ENCODE measurements around the gene SMIM14. TPM values are rescaled to one million over a fixed set of nuclear protein-coding genes. Genes with fewer than 3 reads are reported as not detected.
"Not testable (repeated sequence)": the region's sequence is repeated elsewhere in the genome, so short reads cannot be mapped to it uniquely, and the experiment has no call there.

Gene SMIM14
- total RNA-seq, 1 experiment from 2014 or later = 30.3 TPM

GRCh38 chr4:39522068-39522467, 116.6 kb downstream of the SMIM14 start:
- H3K27me3 ChIP-seq (ENCODE audit: control insufficient read depth, insufficient read depth, low read length) = no peaks in the 10 kb centered on the region
- H3K4me3 ChIP-seq (ENCODE audit: insufficient read depth, low read depth, low read length) = no peak overlapping the region
- no peak for DNase-seq

GRCh38 chr4:39521253-39521919, 117.3 kb downstream of the SMIM14 start:
- Histone ChIP-seq H3K36me3 (replicated peaks; ENCODE audit: control insufficient read depth, insufficient read depth, low read length) (peaks cover 2% of the 10 kb centered on the region), H3K4me3 (ENCODE audit: insufficient read depth, low read depth, low read length) (no peak overlapping the region), H3K27me3 (ENCODE audit: control insufficient read depth, insufficient read depth, low read length) (no peaks in the 10 kb centered on the region)
- no peak for DNase-seq

More at GRCh38 chr4:39522068-39522467, 116.6 kb downstream of the SMIM14 start:
- peaks cover 2% of the 10 kb centered on the region for H3K36me3 ChIP-seq (replicated peaks; ENCODE audit: control insufficient read depth, insufficient read depth, low read length)

GRCh38 chr4:39518484-39518883, 120.2 kb downstream of the SMIM14 start:
- Histone ChIP-seq H3K4me3 (ENCODE audit: insufficient read depth, low read depth, low read length) (no peak overlapping the region), H3K27me3 (ENCODE audit: control insufficient read depth, insufficient read depth, low read length) (no peaks in the 10 kb centered on the region), H3K36me3 (replicated peaks; ENCODE audit: control insufficient read depth, insufficient read depth, low read length) (peaks cover 2% of the 10 kb centered on the region)
- no peak for DNase-seq

DNA sequence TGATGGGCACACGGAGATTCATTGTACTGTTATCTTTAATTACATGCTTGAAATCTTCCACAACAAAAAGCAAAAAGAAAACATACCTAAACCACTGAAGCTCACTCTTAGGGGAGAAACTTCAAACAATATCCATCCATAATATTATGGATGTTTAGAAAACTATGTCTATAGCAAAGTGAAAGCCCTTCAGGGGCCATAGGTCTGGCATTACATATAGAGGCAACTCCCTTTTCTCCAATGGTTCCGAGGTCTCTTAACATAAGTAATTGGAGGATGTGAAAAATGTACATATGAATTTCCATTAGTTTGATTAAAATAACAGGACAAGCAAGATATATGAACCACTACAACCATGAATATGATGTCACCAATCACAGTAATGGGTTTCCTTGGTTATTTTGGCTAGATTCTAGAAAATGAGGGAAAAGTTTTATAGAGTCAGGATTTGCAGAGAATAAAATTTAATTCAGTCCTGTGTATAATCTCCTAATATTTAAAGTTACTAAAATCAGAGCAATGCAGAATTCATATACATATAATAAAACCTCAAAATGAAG, 122.2 kb downstream of the SMIM14 start:
- no peak for DNase-seq
- Histone ChIP-seq H3K36me3 (replicated peaks; ENCODE audit: control insufficient read depth, insufficient read depth, low read length) (peaks cover 4% of the 10 kb centered on the region), H3K27me3 (ENCODE audit: control insufficient read depth, insufficient read depth, low read length) (no peaks in the 10 kb centered on the region), H3K4me3 (ENCODE audit: insufficient read depth, low read depth, low read length) (no peak overlapping the region)

DNA sequence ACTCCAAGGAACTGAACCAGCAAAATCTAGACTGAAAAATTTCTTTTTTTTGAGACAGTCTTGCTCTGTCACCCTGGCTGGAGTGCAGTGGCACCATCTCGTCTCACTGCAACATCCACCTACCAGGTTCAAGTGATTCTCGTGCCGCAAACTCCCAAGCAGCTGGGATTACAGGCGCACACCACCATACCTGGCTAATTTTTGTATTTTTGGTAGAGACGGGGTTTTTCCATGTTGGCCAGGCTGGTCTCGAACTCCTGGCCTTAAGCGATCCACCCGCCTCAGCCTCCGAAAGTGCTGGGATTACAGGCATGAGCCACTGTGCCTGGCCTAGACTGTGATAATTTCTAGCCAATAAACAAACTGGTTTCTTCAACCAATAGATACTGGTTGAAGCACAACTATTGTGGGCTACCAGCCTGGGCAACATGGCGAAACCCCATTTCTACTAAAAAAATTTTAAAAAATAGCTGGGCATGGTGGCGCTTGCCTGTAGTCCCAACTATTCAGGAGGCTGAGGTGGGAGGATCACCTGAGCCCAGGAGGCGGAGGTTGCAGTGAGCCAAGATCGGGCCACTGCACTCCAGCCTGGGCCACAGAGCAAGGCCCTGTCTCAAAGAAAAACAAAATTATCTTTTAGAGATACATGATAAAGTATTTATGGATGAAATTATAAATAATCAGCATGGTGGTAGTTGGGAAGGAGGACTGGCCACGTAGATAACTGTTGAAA, 122.8 kb downstream of the SMIM14 start:
- not testable (repeated sequence) for DNase-seq; H3K4me3 ChIP-seq (ENCODE audit: insufficient read depth, low read depth, low read length); H3K36me3 ChIP-seq (replicated peaks; ENCODE audit: control insufficient read depth, insufficient read depth, low read length); H3K27me3 ChIP-seq (ENCODE audit: control insufficient read depth, insufficient read depth, low read length)

- Histone ChIP-seq H3K27me3 (ENCODE audit: control insufficient read depth, insufficient read depth, low read length) (no peaks in the 10 kb centered on the region), H3K4me3 (ENCODE audit: insufficient read depth, low read depth, low read length) (no peak overlapping the region), H3K36me3 (replicated peaks; ENCODE audit: control insufficient read depth, insufficient read depth, low read length) (peaks cover 10% of the 10 kb centered on the region)
- DNase-seq = no peak
Observed at GRCh38 chr4:39514888-39515401, 123.7 kb downstream of the SMIM14 start.

GRCh38 chr4:39514266-39514665, 124.4 kb downstream of the SMIM14 start:
- not testable (repeated sequence) for H3K27me3 ChIP-seq (ENCODE audit: control insufficient read depth, insufficient read depth, low read length); H3K4me3 ChIP-seq (ENCODE audit: insufficient read depth, low read depth, low read length); DNase-seq
- peaks cover 16% of the 10 kb centered on the region for H3K36me3 ChIP-seq (replicated peaks; ENCODE audit: control insufficient read depth, insufficient read depth, low read length)

DNA sequence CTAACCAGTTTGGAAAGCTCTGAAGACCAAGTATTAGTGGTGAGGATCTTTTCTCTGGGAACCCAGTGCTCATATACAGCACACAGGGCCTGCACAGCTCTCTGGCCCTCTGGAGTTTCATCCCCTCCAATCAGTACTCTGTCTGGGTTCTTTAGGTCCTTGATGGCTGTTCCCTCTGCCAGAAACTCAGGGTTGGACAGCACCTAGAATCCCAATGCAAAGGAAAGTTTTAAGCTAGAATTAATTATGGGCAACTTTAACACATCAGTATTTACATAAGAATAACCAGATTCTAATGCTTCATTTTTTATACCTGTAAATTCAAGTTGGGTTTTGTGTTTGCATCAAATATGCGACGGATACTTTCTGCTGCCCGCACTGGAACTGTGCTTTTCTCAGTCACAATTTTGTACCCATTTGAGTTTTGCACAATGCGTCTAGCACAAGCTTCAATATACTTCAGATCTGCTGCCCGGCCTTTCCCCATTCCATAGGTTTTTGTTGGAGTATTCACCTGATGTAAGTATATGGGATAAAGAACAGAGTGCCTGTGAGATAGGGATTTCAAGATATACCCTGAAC, 128.2 kb downstream of the SMIM14 start:
- Histone ChIP-seq H3K4me3 (ENCODE audit: insufficient read depth, low read depth, low read length) (no peak overlapping the region), H3K27me3 (ENCODE audit: control insufficient read depth, insufficient read depth, low read length) (no peaks in the 10 kb centered on the region), H3K36me3 (replicated peaks; ENCODE audit: control insufficient read depth, insufficient read depth, low read length) (peaks cover 31% of the 10 kb centered on the region)
- DNase-seq = no peak

GRCh38 chr4:39505581-39505980, 133.1 kb downstream of the SMIM14 start:
- H3K27me3 ChIP-seq (ENCODE audit: control insufficient read depth, insufficient read depth, low read length) = no peaks in the 10 kb centered on the region
- DNase-seq = no peak
- H3K36me3 ChIP-seq (replicated peaks; ENCODE audit: control insufficient read depth, insufficient read depth, low read length) = peaks cover 45% of the 10 kb centered on the region
- H3K4me3 ChIP-seq (ENCODE audit: insufficient read depth, low read depth, low read length) = no peak overlapping the region

- no peak overlapping the region for H3K4me3 ChIP-seq (ENCODE audit: insufficient read depth, low read depth, low read length)
- no peaks in the 10 kb centered on the region for H3K27me3 ChIP-seq (ENCODE audit: control insufficient read depth, insufficient read depth, low read length)
- H3K36me3 ChIP-seq (replicated peaks; ENCODE audit: control insufficient read depth, insufficient read depth, low read length) = peaks cover 37% of the 10 kb centered on the region
- no peak for DNase-seq
Observed at GRCh38 chr4:39504538-39504937, 134.1 kb downstream of the SMIM14 start.

- H3K36me3 ChIP-seq (replicated peaks; ENCODE audit: control insufficient read depth, insufficient read depth, low read length) = peaks cover 24% of the 10 kb centered on the region
Observed at GRCh38 chr4:39502664-39503035, 136.0 kb downstream of the SMIM14 start.

DNA sequence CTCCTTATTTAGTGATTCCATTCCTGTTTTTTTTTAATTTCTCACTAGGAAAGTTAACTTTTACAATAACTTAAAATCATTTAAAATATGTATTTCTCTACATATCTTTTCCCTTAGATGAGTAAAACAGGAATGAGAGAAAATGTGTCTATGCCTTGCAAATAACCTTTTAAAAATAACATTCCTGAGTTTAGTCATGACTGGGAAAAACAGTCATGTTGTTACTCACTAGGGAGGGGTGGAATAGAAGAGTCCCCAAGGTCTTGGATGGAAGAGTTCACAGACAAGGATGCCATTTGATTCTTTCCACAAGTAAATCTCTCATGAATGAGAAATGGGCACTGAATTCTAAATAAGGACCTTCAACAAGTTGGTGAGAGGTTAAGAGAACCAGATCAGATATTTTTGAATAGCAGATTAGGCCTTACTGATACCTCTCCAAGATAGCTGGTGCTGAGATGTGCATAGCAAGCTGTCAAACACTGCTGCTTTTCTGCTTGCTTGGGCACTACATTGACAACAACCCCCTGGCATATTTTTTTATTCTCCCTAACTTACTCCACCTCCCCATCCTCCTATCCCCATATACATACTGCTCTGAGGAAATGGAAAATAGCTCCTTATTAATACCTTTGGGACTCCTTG, 136.5 kb downstream of the SMIM14 start:
- DNase-seq = no peak
- Histone ChIP-seq H3K36me3 (replicated peaks; ENCODE audit: control insufficient read depth, insufficient read depth, low read length) (peaks cover 21% of the 10 kb centered on the region), H3K4me3 (ENCODE audit: insufficient read depth, low read depth, low read length) (no peak overlapping the region), H3K27me3 (ENCODE audit: control insufficient read depth, insufficient read depth, low read length) (no peaks in the 10 kb centered on the region)

More at GRCh38 chr4:39502664-39503035, 136.0 kb downstream of the SMIM14 start:
- not testable (repeated sequence) for H3K4me3 ChIP-seq (ENCODE audit: insufficient read depth, low read depth, low read length); DNase-seq; H3K27me3 ChIP-seq (ENCODE audit: control insufficient read depth, insufficient read depth, low read length)

- Histone ChIP-seq H3K27me3 (ENCODE audit: control insufficient read depth, insufficient read depth, low read length) (no peaks in the 10 kb centered on the region), H3K36me3 (replicated peaks; ENCODE audit: control insufficient read depth, insufficient read depth, low read length) (peaks cover 12% of the 10 kb centered on the region), H3K4me3 (ENCODE audit: insufficient read depth, low read depth, low read length) (no peak overlapping the region)
- no peak for DNase-seq
Observed at GRCh38 chr4:39498727-39499020, 140.0 kb downstream of the SMIM14 start.

GRCh38 chr4:39497909-39498726, 140.5 kb downstream of the SMIM14 start:
- Histone ChIP-seq H3K36me3 (replicated peaks; ENCODE audit: control insufficient read depth, insufficient read depth, low read length) (peaks cover 7% of the 10 kb centered on the region), H3K27me3 (ENCODE audit: control insufficient read depth, insufficient read depth, low read length) (no peaks in the 10 kb centered on the region), H3K4me3 (ENCODE audit: insufficient read depth, low read depth, low read length) (no peak overlapping the region)
- DNase-seq = no peak
